Uterus (tissue), 2 donors: ENCODE results near the gene SLC29A4.

ENCODE experiments used
- CTCF ChIP-seq, 4 experiments: fragments of 200-600 bp in 2 of 4; fragments of 450-650 bp in 2 of 4; sonication (generic) in 2 of 4; IDR thresholded peaks; one replicate each; pipeline ENCODE4 v1.5.1; 2016 to 2019; ENCODE audit warnings: antibody characterized with exemption in 4 of 4, mild to moderate bottlenecking in 2 of 4, moderate library complexity in 1 of 4
- POLR2A ChIP-seq, 2 donors: fragments of 450-650 bp; IDR thresholded peaks; one replicate each; pipeline ENCODE4 v1.6.1; 2016; ENCODE audit warnings: antibody characterized with exemption in 2 of 2, mild to moderate bottlenecking in 1 of 2, moderate library complexity in 1 of 2

DNA sequence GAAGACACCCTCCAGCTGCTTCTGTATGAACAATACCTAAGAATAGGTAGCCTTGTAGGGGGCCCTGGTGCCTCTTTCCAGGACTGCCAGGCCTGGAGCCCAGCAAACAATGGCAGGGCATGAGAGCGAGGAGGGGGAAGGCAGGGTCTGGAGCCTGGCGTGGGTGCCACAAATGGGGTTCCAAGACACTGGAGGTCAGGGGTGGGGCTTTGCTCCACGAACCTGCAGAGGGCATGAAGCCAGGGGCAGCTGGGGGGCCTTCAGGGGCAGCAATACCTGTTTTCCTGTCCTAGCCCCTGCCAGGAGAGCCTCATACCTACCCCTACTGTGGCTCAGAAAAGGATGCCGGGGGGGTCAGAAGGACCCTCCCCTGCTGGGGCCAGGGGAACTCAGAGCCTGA is 61.6 kb downstream of the SLC29A4 start:
- no peak for TF ChIP-seq CTCF (IDR thresholded peaks at IDR 0.05)
- TF ChIP-seq POLR2A (IDR thresholded peaks at IDR 0.05), result no peak
